Stomach smooth muscle (tissue), 2 donors: ENCODE results near the gene ABHD10.

Source experiments
- H3K27ac ChIP-seq: one replicate; pipeline ENCODE4 v1.7.0; 2013; ENCODE audit warnings: mild to moderate bottlenecking, low read length, inconsistent platforms
- H3K27me3 ChIP-seq, 2 donors: one replicate each; pipeline ENCODE4 v1.7.0; 2013; ENCODE audit warnings: low read length in 2 of 2; ENCODE audit not compliant: insufficient read depth in 2 of 2, control insufficient read depth in 1 of 2
- H3K36me3 ChIP-seq, 2 donors: one replicate each; pipeline ENCODE4 v1.7.0; 2013; ENCODE audit warnings: low read length in 2 of 2; ENCODE audit not compliant: control insufficient read depth in 2 of 2, insufficient read depth in 2 of 2
- H3K4me1 ChIP-seq: one replicate; pipeline ENCODE4 v1.7.0; 2013; ENCODE audit warnings: low read length; ENCODE audit not compliant: control insufficient read depth, insufficient read depth
- H3K4me3 ChIP-seq, 2 donors: one replicate each; pipeline ENCODE4 v1.7.0; 2013; ENCODE audit warnings: low read length in 2 of 2
- H3K9ac ChIP-seq, 2 donors: one replicate each; pipeline ENCODE4 v1.7.0; 2013; ENCODE audit warnings: low read length in 2 of 2, mild to moderate bottlenecking in 1 of 2
- H3K9me3 ChIP-seq, 2 donors: one replicate each; pipeline ENCODE4 v1.7.0; 2013; ENCODE audit warnings: low read length in 2 of 2; ENCODE audit not compliant: control insufficient read depth in 2 of 2
- donor health status: healthy.
- donor health status: Pancreatic carcinoma.

Gene ABHD10

GRCh38 chr3:112012205-112012992, 33.6 kb downstream of the ABHD10 start:
- H3K4me1 ChIP-seq: peaks cover 5% of the 10 kb centered on the region
- no peak overlapping the region for H3K4me3 ChIP-seq
- no peak overlapping the region for H3K9ac ChIP-seq
- H3K36me3 ChIP-seq: no peaks in the 10 kb centered on the region
- no peaks in the 10 kb centered on the region for H3K9me3 ChIP-seq
- H3K27me3 ChIP-seq: no peaks in the 10 kb centered on the region
- H3K27ac ChIP-seq: no peak overlapping the region

- no peaks in the 10 kb centered on the region for H3K36me3 ChIP-seq
- H3K27me3 ChIP-seq: no peaks in the 10 kb centered on the region
- no peaks in the 10 kb centered on the region for H3K9me3 ChIP-seq
- H3K4me1 ChIP-seq: peaks cover 5% of the 10 kb centered on the region
- peak overlapping the region in 1 of 2 donors; percentile 54 for H3K4me3 ChIP-seq
- peak overlapping the region; percentile 23 to 37 for H3K9ac ChIP-seq
- H3K27ac ChIP-seq: no peak overlapping the region
Measured at GRCh38 chr3:112013058-112013783, 34.4 kb downstream of the ABHD10 start.

GRCh38 chr3:112013784-112014143, 34.9 kb downstream of the ABHD10 start:
- no peak overlapping the region for H3K27ac ChIP-seq
- H3K27me3 ChIP-seq: no peaks in the 10 kb centered on the region
- no peaks in the 10 kb centered on the region for H3K36me3 ChIP-seq
- H3K9ac ChIP-seq: no peak overlapping the region
- no peaks in the 10 kb centered on the region for H3K9me3 ChIP-seq
- H3K4me3 ChIP-seq: no peak overlapping the region
- peaks cover 5% of the 10 kb centered on the region for H3K4me1 ChIP-seq

GRCh38 chr3:112017091-112017490, 38.3 kb downstream of the ABHD10 start:
- Histone ChIP-seq H3K9ac (no peak overlapping the region), H3K4me1 (peaks cover 3% of the 10 kb centered on the region), H3K4me3 (no peak overlapping the region), H3K9me3 (no peaks in the 10 kb centered on the region), H3K27me3 (no peaks in the 10 kb centered on the region), H3K36me3 (no peaks in the 10 kb centered on the region), H3K27ac (no peak overlapping the region)

GRCh38 chr3:112018712-112019111, 39.9 kb downstream of the ABHD10 start:
- Histone ChIP-seq H3K27me3 (no peaks in the 10 kb centered on the region), H3K9me3 (peaks cover 0 to 3% of the 10 kb centered on the region in 2 donors), H3K9ac (no peak overlapping the region), H3K4me1 (no peaks in the 10 kb centered on the region), H3K27ac (no peak overlapping the region), H3K4me3 (no peak overlapping the region), H3K36me3 (no peaks in the 10 kb centered on the region)

GRCh38 chr3:112019716-112020115, 40.9 kb downstream of the ABHD10 start:
- H3K4me1 ChIP-seq: no peaks in the 10 kb centered on the region
- H3K9me3 ChIP-seq: peaks cover 0 to 3% of the 10 kb centered on the region in 2 donors

GRCh38 chr3:112020674-112021085, 41.9 kb downstream of the ABHD10 start:
- no peak overlapping the region for H3K27ac ChIP-seq
- H3K4me3 ChIP-seq: no peak overlapping the region
- H3K27me3 ChIP-seq: no peaks in the 10 kb centered on the region
- H3K9me3 ChIP-seq: peaks cover 0 to 3% of the 10 kb centered on the region in 2 donors
- no peaks in the 10 kb centered on the region for H3K4me1 ChIP-seq
- H3K9ac ChIP-seq: no peak overlapping the region
- H3K36me3 ChIP-seq: no peaks in the 10 kb centered on the region

More at GRCh38 chr3:112019716-112020115, 40.9 kb downstream of the ABHD10 start:
- no peaks in the 10 kb centered on the region for H3K36me3 ChIP-seq
- no peak overlapping the region for H3K4me3 ChIP-seq
- no peaks in the 10 kb centered on the region for H3K27me3 ChIP-seq
- H3K27ac ChIP-seq: no peak overlapping the region
- H3K9ac ChIP-seq: no peak overlapping the region

- Histone ChIP-seq H3K36me3 (no peaks in the 10 kb centered on the region), H3K4me3 (no peak overlapping the region), H3K9me3 (peaks cover 0 to 3% of the 10 kb centered on the region in 2 donors), H3K27me3 (no peaks in the 10 kb centered on the region), H3K27ac (no peak overlapping the region), H3K9ac (no peak overlapping the region), H3K4me1 (no peaks in the 10 kb centered on the region)
Measured at GRCh38 chr3:112027142-112027541, 48.3 kb downstream of the ABHD10 start.

GRCh38 chr3:112027826-112028225, 49.0 kb downstream of the ABHD10 start:
- H3K9me3 ChIP-seq: no peaks in the 10 kb centered on the region
- H3K27ac ChIP-seq: no peak overlapping the region
- H3K4me3 ChIP-seq: no peak overlapping the region
- H3K36me3 ChIP-seq: no peaks in the 10 kb centered on the region
- no peak overlapping the region for H3K9ac ChIP-seq
- H3K4me1 ChIP-seq: no peaks in the 10 kb centered on the region
- H3K27me3 ChIP-seq: no peaks in the 10 kb centered on the region

- no peaks in the 10 kb centered on the region for H3K9me3 ChIP-seq
- no peaks in the 10 kb centered on the region for H3K27me3 ChIP-seq
- no peaks in the 10 kb centered on the region for H3K36me3 ChIP-seq
- H3K27ac ChIP-seq: no peak overlapping the region
- no peak overlapping the region for H3K9ac ChIP-seq
- H3K4me3 ChIP-seq: no peak overlapping the region
- H3K4me1 ChIP-seq: no peaks in the 10 kb centered on the region
Measured at GRCh38 chr3:112030901-112031300, 52.1 kb downstream of the ABHD10 start.
